HG03558 (cell line): ENCODE measurements around the gene EIF3B.
"Not testable (repeated sequence)": the region's sequence is repeated elsewhere in the genome, so short reads cannot be mapped to it uniquely, and the experiment has no call there.

Experiments used
- ATAC-seq: cut with Tn5 transposase; IDR thresholded peaks from one replicate; pipeline ENCODE4 v1.9.1; 2021; ENCODE audit warnings: moderate number of reproducible peaks; ENCODE audit not compliant: unreplicated experiment; ENCODE audit errors: extremely low read depth

EIF3B gene

GRCh38 chr7:2394566-2395082 is 40.0 kb downstream of the EIF3B start:
- no peak for ATAC-seq

GRCh38 chr7:2398506-2398905 is 43.9 kb downstream of the EIF3B start:
- no peak for ATAC-seq

- no peak for ATAC-seq
Observed at GRCh38 chr7:2399848-2400587, 45.4 kb downstream of the EIF3B start.

- ATAC-seq = no peak
Observed at GRCh38 chr7:2402687-2403013, 48.0 kb downstream of the EIF3B start.

- no peak for ATAC-seq
Observed at GRCh38 chr7:2403014-2403717, 48.5 kb downstream of the EIF3B start, which contains the start of gene CHST12. Gene CHST12 (plus strand): TSS chr7:2403611. CDS start chr7:2432640, 29,029 bp downstream.

- no peak for ATAC-seq
Observed at GRCh38 chr7:2403718-2404648, 49.4 kb downstream of the EIF3B start.

- ATAC-seq = no peak
Observed at GRCh38 chr7:2404714-2405119, 50.1 kb downstream of the EIF3B start.

- no peak for ATAC-seq
Observed at GRCh38 chr7:2405201-2405600, 50.6 kb downstream of the EIF3B start.

GRCh38 chr7:2405601-2406345 is 51.1 kb downstream of the EIF3B start:
- ATAC-seq = peak; percentile 36

- no peak for ATAC-seq
Observed at GRCh38 chr7:2409745-2410414, 55.3 kb downstream of the EIF3B start.

- no peak for ATAC-seq
Observed at GRCh38 chr7:2411049-2411448, 56.4 kb downstream of the EIF3B start.

- ATAC-seq = no peak
Observed at GRCh38 chr7:2411815-2412586, 57.4 kb downstream of the EIF3B start.

GRCh38 chr7:2412587-2413201 is 58.1 kb downstream of the EIF3B start:
- ATAC-seq = no peak

- no peak for ATAC-seq
Observed at GRCh38 chr7:2416063-2416462, 61.4 kb downstream of the EIF3B start.

GRCh38 chr7:2416650-2417049 is 62.0 kb downstream of the EIF3B start:
- ATAC-seq = no peak

- not testable (repeated sequence) for ATAC-seq
Observed at GRCh38 chr7:2417178-2417577, 62.6 kb downstream of the EIF3B start.

- no peak for ATAC-seq
Observed at GRCh38 chr7:2417981-2418481, 63.4 kb downstream of the EIF3B start.
